Thoracic aorta (tissue), 2 donors: ENCODE data around the gene XIST. TPM values are rescaled to one million over a fixed set of nuclear protein-coding genes. Genes with fewer than 3 reads are reported as not detected.

ENCODE experiments used
- ATAC-seq: fragments of 150-250 bp; one replicate; pipeline ENCODE4 v1.8.0; 2017; ENCODE audit warnings: low read depth; ENCODE audit not compliant: insufficient number of reproducible peaks, low FRiP score
- DNase-seq: peaks from one replicate; pipeline ENCODE4 v3.0.0-alpha.2; 2020; ENCODE audit warnings: low spot score
- H3K27ac ChIP-seq, 2 donors: fragments of 200-600 bp; sonication (generic); 1 replicate in 1 of 2; 2 replicates in 1 of 2; pipeline ENCODE4 v1.5.1; 2016; ENCODE audit warnings: mild to moderate bottlenecking in 2 of 2, moderate library complexity in 2 of 2
- H3K27me3 ChIP-seq: fragments of 200-600 bp; sonication (generic); replicated peaks from 2 replicates; pipeline ENCODE4 v1.6.0; 2016; ENCODE audit warnings: mild to moderate bottlenecking; ENCODE audit not compliant: insufficient read depth
- H3K36me3 ChIP-seq: fragments of 200-600 bp; sonication (generic); one replicate; pipeline ENCODE4 v1.5.1; 2016
- H3K4me1 ChIP-seq, 2 donors: fragments of 200-600 bp; sonication (generic); 1 replicate in 1 of 2; 2 replicates in 1 of 2; pipeline versions ENCODE4 v1.5.1 to v1.6.0; 2016; ENCODE audit warnings: low read depth in 2 of 2, mild to moderate bottlenecking in 1 of 2; ENCODE audit not compliant: control insufficient read depth in 1 of 2
- H3K4me3 ChIP-seq: fragments of 200-600 bp; sonication (generic); 2 replicates; pipeline ENCODE4 v1.5.1; 2016; ENCODE audit warnings: mild to moderate bottlenecking
- H3K9me3 ChIP-seq: fragments of 200-600 bp; sonication (generic); 2 replicates; pipeline ENCODE4 v1.5.1; 2016
- total RNA-seq, 2 donors: library from RNA; depleted of rRNA; stranded (reverse); fragments of >200 nt; gene quantifications; one replicate each; pipeline versions ENCODE4 v1.1.0 to v1.2.3, GENCODE V29; 2016
- TF ChIP-seq, protein P1 (sequence below): fragments of 200-600 bp; sonication (generic); IDR thresholded peaks from one replicate; pipeline ENCODE4 v1.5.1; 2019; ENCODE audit warnings: antibody characterized with exemption

The XIST gene
- total RNA-seq, 2 donors from 2014 or later = 0.42 TPM; not detected in 1

DNA sequence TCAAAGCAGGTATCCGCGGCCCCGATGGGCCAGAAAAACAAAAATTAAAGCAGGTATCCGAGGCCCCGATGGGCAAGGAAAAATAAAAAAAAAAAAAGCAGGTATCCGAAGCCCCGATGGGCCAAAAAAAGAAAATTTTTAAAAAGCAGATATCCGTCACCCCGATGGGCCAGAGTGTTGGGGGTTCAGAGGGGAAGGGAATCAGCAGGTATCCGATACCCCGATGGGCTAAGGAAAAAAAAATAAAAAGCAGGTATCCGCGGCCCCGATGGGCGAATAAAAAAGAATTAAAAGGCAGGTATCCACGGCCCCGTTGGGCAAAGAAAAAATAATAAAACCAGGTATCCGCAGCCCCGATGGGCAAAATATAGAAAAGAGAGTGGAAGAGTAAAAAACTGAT, 492 bp downstream of the XIST start:
- Histone ChIP-seq H3K27me3 (no peaks in the 10 kb centered on the region), H3K4me3 (no peak overlapping the region)
- no peak for ATAC-seq

DNA sequence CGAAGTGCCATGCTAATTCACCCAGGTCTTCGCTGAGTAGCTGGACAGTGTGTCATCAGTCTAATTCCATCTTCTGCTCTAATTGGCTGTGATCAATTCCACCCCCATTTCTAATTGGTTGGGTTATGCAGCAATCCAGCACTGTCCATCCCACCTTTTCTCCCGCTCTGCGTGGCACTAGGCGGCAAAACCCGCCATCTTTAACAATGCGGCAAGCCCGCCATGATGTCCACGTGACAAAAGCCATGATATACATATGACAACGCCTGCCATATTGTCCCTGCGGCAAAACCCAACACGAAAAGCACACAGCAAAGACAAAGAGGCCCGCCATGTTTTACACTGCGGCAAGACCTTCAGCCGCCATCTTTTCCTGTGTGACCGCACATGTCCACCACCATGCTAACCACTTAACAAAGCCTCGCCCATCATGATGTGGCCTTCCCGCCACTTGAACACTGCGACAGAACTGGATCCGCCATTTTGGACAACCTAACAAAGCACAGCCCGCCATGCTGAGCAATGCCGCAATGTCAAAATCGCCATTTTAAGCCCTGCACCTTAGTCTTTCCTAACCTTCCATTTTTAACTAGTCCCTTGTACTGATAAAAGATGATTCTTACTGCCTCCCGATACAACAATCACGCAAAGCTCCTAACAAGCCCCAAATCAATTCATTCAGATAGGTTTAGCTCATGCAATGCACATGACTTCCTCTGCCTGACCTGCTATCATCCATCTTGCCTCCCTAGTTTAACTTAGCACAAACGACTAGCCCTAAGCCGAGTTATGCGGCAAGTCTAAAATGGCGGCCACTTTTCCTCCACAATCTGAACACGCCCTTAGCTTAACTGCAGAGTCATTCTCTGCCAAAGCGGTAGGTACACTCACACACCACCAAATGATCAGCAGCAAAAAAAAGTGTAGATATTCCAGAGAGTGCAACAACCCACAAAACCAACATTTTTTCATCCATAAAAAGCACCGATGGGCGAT, 1.2 kb downstream of the XIST start:
- Histone ChIP-seq H3K9me3 (no peaks in the 10 kb centered on the region), H3K27me3 (no peaks in the 10 kb centered on the region), H3K4me3 (no peak overlapping the region), H3K27ac (no peak overlapping the region), H3K4me1 (no peaks in the 10 kb centered on the region), H3K36me3 (no peaks in the 10 kb centered on the region)
- DNase-seq = no peak
- ATAC-seq = no peak
- TF ChIP-seq, protein P1, sequence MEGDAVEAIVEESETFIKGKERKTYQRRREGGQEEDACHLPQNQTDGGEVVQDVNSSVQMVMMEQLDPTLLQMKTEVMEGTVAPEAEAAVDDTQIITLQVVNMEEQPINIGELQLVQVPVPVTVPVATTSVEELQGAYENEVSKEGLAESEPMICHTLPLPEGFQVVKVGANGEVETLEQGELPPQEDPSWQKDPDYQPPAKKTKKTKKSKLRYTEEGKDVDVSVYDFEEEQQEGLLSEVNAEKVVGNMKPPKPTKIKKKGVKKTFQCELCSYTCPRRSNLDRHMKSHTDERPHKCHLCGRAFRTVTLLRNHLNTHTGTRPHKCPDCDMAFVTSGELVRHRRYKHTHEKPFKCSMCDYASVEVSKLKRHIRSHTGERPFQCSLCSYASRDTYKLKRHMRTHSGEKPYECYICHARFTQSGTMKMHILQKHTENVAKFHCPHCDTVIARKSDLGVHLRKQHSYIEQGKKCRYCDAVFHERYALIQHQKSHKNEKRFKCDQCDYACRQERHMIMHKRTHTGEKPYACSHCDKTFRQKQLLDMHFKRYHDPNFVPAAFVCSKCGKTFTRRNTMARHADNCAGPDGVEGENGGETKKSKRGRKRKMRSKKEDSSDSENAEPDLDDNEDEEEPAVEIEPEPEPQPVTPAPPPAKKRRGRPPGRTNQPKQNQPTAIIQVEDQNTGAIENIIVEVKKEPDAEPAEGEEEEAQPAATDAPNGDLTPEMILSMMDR = no peak

More for the DNA sequence above, 492 bp downstream of the XIST start:
- DNase-seq = no peak
- no peak overlapping the region for H3K27ac ChIP-seq
- no peaks in the 10 kb centered on the region for H3K36me3 ChIP-seq
- no peaks in the 10 kb centered on the region for H3K4me1 ChIP-seq
- TF ChIP-seq, protein P1 = no peak
- H3K9me3 ChIP-seq = no peaks in the 10 kb centered on the region

DNA sequence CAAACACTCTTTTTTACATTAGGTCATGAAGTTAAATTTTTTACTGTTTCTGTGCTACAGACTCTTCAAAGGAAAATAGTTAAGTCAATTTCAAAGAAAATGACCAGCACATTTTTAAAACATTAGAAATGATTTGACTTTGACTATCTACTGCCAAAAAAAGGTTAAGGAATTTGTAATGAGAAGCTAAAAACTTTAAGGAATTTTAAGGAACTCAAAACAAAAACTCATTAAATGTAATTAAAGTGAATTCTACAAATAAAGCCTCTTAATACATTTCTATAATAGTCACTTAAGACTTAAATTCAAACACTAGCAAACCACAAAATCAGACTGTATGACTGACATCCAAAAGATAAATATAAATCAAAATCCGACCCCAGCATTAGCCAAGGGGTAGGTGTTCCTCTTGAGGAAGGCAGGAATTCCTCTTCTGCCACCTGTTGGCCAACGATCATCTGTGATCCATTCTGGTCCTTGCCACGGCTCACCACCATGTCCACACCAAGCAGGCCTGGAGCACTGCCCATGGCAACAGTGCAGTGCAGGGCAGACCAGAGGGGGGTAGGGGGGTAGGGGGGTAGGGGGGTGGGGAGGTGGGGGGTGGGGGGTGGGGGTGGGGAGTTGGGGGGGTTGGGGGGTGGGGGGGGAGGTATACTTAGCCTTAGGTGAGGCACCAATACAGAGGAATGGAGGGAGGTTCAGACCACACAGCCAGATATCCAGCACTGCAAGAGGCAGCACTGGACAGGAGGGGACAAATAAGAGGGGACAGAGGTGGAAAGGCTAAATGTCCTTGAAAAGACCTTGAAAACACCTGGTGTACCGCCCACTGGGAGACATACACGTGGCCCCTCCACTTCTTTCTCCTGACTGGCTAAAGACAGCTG, 2.1 kb downstream of the XIST start:
- H3K27ac ChIP-seq = no peak overlapping the region
- no peak for DNase-seq
- no peak overlapping the region for H3K4me3 ChIP-seq
- TF ChIP-seq, protein P1 = no peak
- no peaks in the 10 kb centered on the region for H3K36me3 ChIP-seq
- H3K4me1 ChIP-seq = no peaks in the 10 kb centered on the region
- H3K27me3 ChIP-seq = no peaks in the 10 kb centered on the region
- no peaks in the 10 kb centered on the region for H3K9me3 ChIP-seq
- no peak for ATAC-seq

DNA sequence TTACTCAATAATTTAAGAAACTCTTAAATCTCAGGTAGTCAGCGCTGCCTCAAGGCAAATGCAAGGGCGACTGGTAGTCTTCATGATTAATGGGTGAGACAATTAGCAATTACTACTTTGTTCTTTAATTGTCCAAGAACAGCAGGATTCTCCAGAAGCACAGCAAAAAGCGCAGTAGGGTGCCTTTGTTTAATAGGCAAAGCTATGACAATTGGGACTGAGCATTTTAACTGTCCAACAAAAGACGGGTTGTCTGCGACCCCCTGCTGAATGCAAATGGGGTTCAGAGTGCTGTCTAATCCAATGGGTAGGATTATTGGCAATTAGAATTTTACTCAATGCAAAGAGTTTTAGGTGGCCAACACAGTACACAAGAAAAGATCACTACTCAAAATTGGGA, 3.4 kb downstream of the XIST start:
- Histone ChIP-seq H3K9me3 (no peaks in the 10 kb centered on the region), H3K27me3 (no peaks in the 10 kb centered on the region), H3K36me3 (no peaks in the 10 kb centered on the region), H3K4me1 (no peaks in the 10 kb centered on the region), H3K27ac (no peak overlapping the region), H3K4me3 (no peak overlapping the region)
- DNase-seq = no peak
- no peak for ATAC-seq
- TF ChIP-seq, protein P1 = no peak

DNA sequence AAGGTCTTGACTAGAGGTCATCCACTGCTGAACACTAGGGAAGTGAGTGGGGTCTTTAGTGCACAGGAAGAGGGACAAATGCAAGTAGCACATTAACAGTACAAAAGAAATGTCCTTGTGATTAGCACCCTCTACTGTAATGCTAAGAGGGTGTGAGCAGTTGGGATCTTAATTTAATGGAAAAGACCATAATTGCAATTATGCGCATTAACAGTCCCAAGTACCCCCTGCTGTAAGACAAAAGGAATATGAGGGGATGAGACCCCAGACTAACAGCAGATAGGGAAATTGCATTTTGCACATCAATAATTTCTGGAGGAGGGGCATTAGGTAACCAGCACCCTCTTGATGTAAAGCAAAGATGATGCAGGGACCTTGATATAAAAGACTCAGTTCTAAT, 4.5 kb downstream of the XIST start:
- H3K4me3 ChIP-seq = no peak overlapping the region
- no peak overlapping the region for H3K27ac ChIP-seq
- DNase-seq (no peak), ATAC-seq (no peak)
- no peaks in the 10 kb centered on the region for H3K4me1 ChIP-seq
- no peaks in the 10 kb centered on the region for H3K36me3 ChIP-seq
- TF ChIP-seq, protein P1 = no peak
- H3K9me3 ChIP-seq = no peaks in the 10 kb centered on the region
- H3K27me3 ChIP-seq = no peaks in the 10 kb centered on the region
